Brain microvascular endothelial cell (primary cell): ENCODE data around the gene PCAT6.

Source experiments
- DNase-seq: peaks from one replicate; pipeline ENCODE4 v3.0.0-alpha.2; 2020
- H3K27ac ChIP-seq: fragments of 250-450 bp; sonication (Bioruptor Pico); 2 replicates; pipeline ENCODE4 v1.5.1; 2020; ENCODE audit warnings: mild to moderate bottlenecking, moderate library complexity
- H3K27me3 ChIP-seq: fragments of 250-450 bp; sonication (Bioruptor Pico); replicated peaks from 2 replicates; pipeline ENCODE4 v1.5.1; 2020; ENCODE audit warnings: mild to moderate bottlenecking
- H3K36me3 ChIP-seq: fragments of 250-450 bp; sonication (Bioruptor Pico); replicated peaks from 2 replicates; pipeline ENCODE4 v1.5.1; 2020; ENCODE audit warnings: mild to moderate bottlenecking
- H3K4me3 ChIP-seq: 2 replicates; pipeline ENCODE4 v1.5.1; 2011; ENCODE audit warnings: low read depth, mild to moderate bottlenecking, control low read depth, low read length, moderate library complexity
- in situ Hi-C: cut with HindIII; loops from 2 replicates; pipeline ENCODE4 v1.10.0; 2017; ENCODE audit warnings: low sequenced_read_pairs, low pct_ligation_motif_present
- TF ChIP-seq, protein P1 (sequence below): IDR thresholded peaks from 2 replicates; pipeline ENCODE4 v1.5.1; 2011; ENCODE audit warnings: low read depth, mild to moderate bottlenecking, moderate library complexity, low read length, control low read depth, inconsistent platforms; ENCODE audit errors: missing control alignments

PCAT6 gene

DNA sequence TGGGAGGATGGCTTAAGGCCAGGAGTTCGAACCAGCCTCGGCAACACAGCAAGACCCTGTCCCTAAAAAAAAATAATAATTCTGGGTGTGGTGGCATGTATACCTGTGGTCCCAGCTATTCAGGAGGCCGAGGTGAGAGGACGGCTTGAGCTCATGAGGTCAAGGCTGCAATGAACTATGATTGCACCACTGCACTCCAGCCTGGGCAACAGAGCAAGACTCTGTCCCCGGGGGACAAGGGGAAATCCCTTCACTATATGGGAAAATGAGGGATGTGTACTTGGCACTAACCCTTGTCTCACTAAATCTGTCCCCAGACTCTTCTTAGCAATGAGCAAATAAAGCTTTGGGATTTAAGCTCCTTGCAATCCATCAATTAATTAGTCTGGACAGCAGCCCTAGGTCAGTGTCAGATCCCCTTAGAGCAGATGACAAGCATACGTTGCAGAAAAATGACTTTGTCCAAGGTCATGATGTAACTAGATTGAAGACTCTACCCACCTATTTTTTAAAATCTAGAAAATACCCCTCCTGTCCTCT, 11.9 kb upstream of the PCAT6 start:
- Histone ChIP-seq H3K27me3 (no peaks in the 10 kb centered on the region), H3K36me3 (no peaks in the 10 kb centered on the region), H3K27ac (no peak overlapping the region), H3K4me3 (no peak overlapping the region)
- TF ChIP-seq, protein P1, sequence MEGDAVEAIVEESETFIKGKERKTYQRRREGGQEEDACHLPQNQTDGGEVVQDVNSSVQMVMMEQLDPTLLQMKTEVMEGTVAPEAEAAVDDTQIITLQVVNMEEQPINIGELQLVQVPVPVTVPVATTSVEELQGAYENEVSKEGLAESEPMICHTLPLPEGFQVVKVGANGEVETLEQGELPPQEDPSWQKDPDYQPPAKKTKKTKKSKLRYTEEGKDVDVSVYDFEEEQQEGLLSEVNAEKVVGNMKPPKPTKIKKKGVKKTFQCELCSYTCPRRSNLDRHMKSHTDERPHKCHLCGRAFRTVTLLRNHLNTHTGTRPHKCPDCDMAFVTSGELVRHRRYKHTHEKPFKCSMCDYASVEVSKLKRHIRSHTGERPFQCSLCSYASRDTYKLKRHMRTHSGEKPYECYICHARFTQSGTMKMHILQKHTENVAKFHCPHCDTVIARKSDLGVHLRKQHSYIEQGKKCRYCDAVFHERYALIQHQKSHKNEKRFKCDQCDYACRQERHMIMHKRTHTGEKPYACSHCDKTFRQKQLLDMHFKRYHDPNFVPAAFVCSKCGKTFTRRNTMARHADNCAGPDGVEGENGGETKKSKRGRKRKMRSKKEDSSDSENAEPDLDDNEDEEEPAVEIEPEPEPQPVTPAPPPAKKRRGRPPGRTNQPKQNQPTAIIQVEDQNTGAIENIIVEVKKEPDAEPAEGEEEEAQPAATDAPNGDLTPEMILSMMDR, result no peak
- in situ Hi-C loops, result no loop called here
- no peak for DNase-seq

DNA sequence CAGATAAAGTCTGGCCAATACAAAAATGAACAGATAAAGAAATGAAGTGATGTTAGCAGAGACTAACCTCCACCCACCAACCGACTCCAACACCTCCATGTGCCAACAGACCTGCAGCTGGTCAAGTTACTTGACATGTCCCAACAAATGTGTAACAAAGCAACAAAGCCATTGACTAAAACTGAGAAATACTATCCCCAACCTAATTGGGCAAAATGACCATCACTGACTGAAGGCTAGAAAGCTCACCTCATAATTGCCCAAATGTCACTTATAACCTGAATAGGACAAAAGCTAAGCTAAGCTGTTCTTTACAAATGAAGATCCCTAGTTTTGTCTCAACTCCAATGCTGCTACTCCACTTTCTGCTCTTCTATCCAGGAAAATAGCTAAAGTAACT, 10.0 kb upstream of the PCAT6 start:
- H3K27me3 ChIP-seq, result no peaks in the 10 kb centered on the region
- no peaks in the 10 kb centered on the region for H3K36me3 ChIP-seq
- no peak overlapping the region for H3K27ac ChIP-seq
- TF ChIP-seq, protein P1, result no peak
- in situ Hi-C loops, result no loop called here
- H3K4me3 ChIP-seq, result no peak overlapping the region
- DNase-seq, result no peak

- Histone ChIP-seq H3K4me3 (no peak overlapping the region), H3K27ac (no peak overlapping the region), H3K27me3 (no peaks in the 10 kb centered on the region), H3K36me3 (no peaks in the 10 kb centered on the region)
- TF ChIP-seq, protein P1, result no peak
- in situ Hi-C loops, result no loop called here
- no peak for DNase-seq
These were observed 9.6 kb upstream of the PCAT6 start for GRCh38 chr1:202801175-202801574.

DNA sequence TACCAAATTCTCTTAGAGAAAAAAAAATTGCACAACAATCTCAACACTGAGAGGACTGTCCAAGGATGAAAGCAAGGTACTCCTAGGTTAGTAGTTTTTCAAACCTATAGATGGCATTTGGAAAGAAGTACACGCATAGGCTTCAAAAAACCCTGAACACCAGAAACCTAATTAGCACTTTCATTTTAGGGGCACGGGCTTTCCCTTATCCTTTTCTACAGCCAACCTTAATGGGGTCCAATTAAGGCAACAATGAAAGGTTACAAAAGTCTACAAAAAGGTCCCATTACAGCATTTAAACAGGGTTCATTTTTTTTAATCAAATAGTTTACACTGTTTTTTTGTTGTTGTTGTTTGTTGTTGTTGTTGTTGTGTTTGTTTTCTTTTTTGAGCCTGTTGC, 8.7 kb upstream of the PCAT6 start:
- H3K4me3 ChIP-seq, result no peak overlapping the region
- H3K27ac ChIP-seq, result no peak overlapping the region
- H3K27me3 ChIP-seq, result no peaks in the 10 kb centered on the region
- TF ChIP-seq, protein P1, result no peak
- H3K36me3 ChIP-seq, result no peaks in the 10 kb centered on the region
- in situ Hi-C loops, result no loop called here
- no peak for DNase-seq

GRCh38 chr1:202802998-202803932, 7.5 kb upstream of the PCAT6 start:
- in situ Hi-C loops, result no loop called here
- Histone ChIP-seq H3K36me3 (peaks cover 2% of the 10 kb centered on the region), H3K27ac (peak overlapping the region; percentile 38), H3K27me3 (no peaks in the 10 kb centered on the region), H3K4me3 (no peak overlapping the region)
- DNase-seq, result peak; percentile 36
- TF ChIP-seq, protein P1, result no peak

DNA sequence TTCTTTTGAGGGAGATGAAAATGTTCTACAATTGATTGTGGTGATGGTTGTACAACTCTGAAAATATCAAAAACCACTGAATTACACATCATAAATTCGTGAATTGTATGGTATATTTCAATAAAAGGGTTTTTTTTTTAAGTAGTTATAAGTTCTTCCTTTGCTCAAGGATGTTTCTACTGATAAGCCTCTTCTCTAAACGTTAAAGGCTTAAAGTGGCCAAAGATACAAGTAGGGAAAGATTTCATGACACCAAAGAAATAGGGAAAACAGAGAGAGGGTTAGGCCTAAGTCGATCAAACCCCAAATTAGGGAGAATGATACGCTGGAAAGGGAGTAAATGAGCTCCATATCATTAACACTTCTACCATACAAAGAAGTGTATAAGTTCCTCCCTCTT, 6.6 kb upstream of the PCAT6 start:
- no peak overlapping the region for H3K4me3 ChIP-seq
- TF ChIP-seq, protein P1, result no peak
- no peak overlapping the region for H3K27ac ChIP-seq
- in situ Hi-C loops, result no loop called here
- DNase-seq, result no peak
- peaks cover 2% of the 10 kb centered on the region for H3K36me3 ChIP-seq
- no peaks in the 10 kb centered on the region for H3K27me3 ChIP-seq
